ENCODE results near the gene GLP2R.

GRCh38 chr17:9941305-9941704 lies 115.6 kb downstream of the GLP2R start:
- TF ChIP-seq POLR2AphosphoS5 (IDR thresholded peaks at IDR 0.05; ENCODE audit: borderline replicate concordance, low read depth, low read length), result no peak
- TF ChIP-seq EZH2 (IDR thresholded peaks at IDR 0.05), result no peak

Data from SK-N-MC (cell line).